Fibroblast of lung (primary cell): ENCODE measurements around the gene DRAP1. TPM values are rescaled to one million over a fixed set of nuclear protein-coding genes. Genes with fewer than 3 reads are reported as not detected.
A peak's percentile ranks its signal among the peaks of the same experiment; 100 is the strongest.

ENCODE experiments used
- DNase-seq, 2 donors: peaks; one replicate each; pipeline versions ENCODE4 v3.0.0 to v3.0.0-alpha.2; 2010; ENCODE audit warnings: low read depth in 2 of 2
- H2AFZ ChIP-seq: 2 replicates; pipeline ENCODE4 v1.5.1; 2012; ENCODE audit warnings: low read length, control low read depth, inconsistent platforms
- H3K27ac ChIP-seq: 2 replicates; pipeline ENCODE4 v1.5.1; 2011; ENCODE audit warnings: low read length, control low read depth; ENCODE audit not compliant: insufficient read depth
- H3K27me3 ChIP-seq: 2 replicates; pipeline ENCODE4 v1.5.1; 2011; ENCODE audit warnings: mild to moderate bottlenecking, low read length; ENCODE audit not compliant: control insufficient read depth, insufficient read depth
- H3K36me3 ChIP-seq: 2 replicates; pipeline ENCODE4 v1.5.1; 2011; ENCODE audit warnings: low read length; ENCODE audit not compliant: control insufficient read depth, insufficient read depth
- H3K4me1 ChIP-seq: 2 replicates; pipeline ENCODE4 v1.5.1; 2011; ENCODE audit warnings: low read length; ENCODE audit not compliant: control insufficient read depth, insufficient read depth; ENCODE audit errors: extremely low read depth
- H3K4me2 ChIP-seq: 2 replicates; pipeline ENCODE4 v1.5.1; 2011; ENCODE audit warnings: low read length, control low read depth; ENCODE audit not compliant: insufficient read depth; ENCODE audit errors: extremely low read depth
- H3K4me3 ChIP-seq, 4 experiments: fragments of 200-600 bp in 1 of 4; sonication (generic) in 1 of 4; replicated peaks in 1 of 4; 2 replicates each; pipeline ENCODE4 v1.5.1; 2011 to 2016; ENCODE audit warnings: low read length in 4 of 4, low read depth in 3 of 4, mild to moderate bottlenecking in 3 of 4, control low read depth in 2 of 4, inconsistent platforms in 1 of 4, mixed read lengths in 1 of 4; ENCODE audit not compliant: insufficient read depth in 1 of 4; ENCODE audit errors: control extremely low read depth in 1 of 4
- H3K79me2 ChIP-seq: 2 replicates; pipeline ENCODE4 v1.5.1; 2012; ENCODE audit warnings: mild to moderate bottlenecking, low read length, inconsistent platforms; ENCODE audit not compliant: control insufficient read depth, insufficient read depth
- H3K9ac ChIP-seq: 2 replicates; pipeline ENCODE4 v1.5.1; 2011; ENCODE audit warnings: mild to moderate bottlenecking, low read length, control low read depth; ENCODE audit not compliant: insufficient read depth
- H3K9me3 ChIP-seq: 2 replicates; pipeline ENCODE4 v1.5.1; 2012; ENCODE audit warnings: low read depth, low read length; ENCODE audit not compliant: control insufficient read depth, insufficient read depth
- H4K20me1 ChIP-seq: 2 replicates; pipeline ENCODE4 v1.5.1; 2011; ENCODE audit warnings: low read length; ENCODE audit not compliant: control insufficient read depth, insufficient read depth; ENCODE audit errors: extremely low read depth
- EZH2 ChIP-seq: IDR thresholded peaks from 2 replicates; pipeline ENCODE4 v1.5.1; 2012; ENCODE audit warnings: low read length, control low read depth, mild to moderate bottlenecking; ENCODE audit errors: missing control alignments
- polyA plus RNA-seq, 2 donors: library from polyadenylated mRNA; depleted of rRNA in 1 of 2; stranded (reverse) in 1 of 2; unstranded in 1 of 2; fragments of >200 nt; gene quantifications; 2 replicates each; pipeline ENCODE4 v1.2.1, GENCODE V29; 2011 to 2012; ENCODE audit warnings: missing spikeins in 1 of 2
- total RNA-seq: library from RNA; depleted of rRNA; stranded (reverse); fragments of >200 nt; gene quantifications from 2 replicates; pipeline ENCODE4 v1.2.1, GENCODE V29; 2014
- TF ChIP-seq, protein P1 (sequence below), 2 donors: IDR thresholded peaks in 1 of 2; conservative IDR thresholded peaks in 1 of 2; 1 replicate in 1 of 2; 2 replicates in 1 of 2; pipeline ENCODE4 v1.5.1; 2011 to 2012; ENCODE audit warnings: low read length in 2 of 2, control low read depth in 1 of 2, inconsistent platforms in 1 of 2, low read depth in 1 of 2, mild to moderate bottlenecking in 1 of 2

Gene DRAP1
- total and polyA plus RNA-seq, 2 donors (not counting 1 experiment from before 2014, with no cell fraction given) = 130 to 300 TPM

DNA sequence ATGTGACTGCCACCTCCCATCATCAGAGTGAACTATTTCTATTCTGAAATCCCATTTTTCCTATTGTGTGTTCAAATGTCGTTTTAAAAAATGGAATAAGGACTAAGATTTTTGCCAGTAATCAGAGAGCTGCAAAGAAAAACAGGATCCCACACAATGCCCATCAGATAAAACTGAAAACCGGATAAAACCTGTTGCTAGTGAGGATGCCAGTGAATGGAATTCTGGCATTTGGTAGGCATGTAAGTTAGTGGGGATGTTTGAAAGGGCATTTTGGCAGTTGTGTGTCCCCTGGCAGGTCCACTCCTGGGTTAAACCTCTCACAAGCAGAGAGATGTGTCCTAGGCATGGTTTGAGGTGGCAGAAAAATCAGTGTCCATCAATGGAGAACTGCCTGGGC lies 6.2 kb downstream of the DRAP1 start:
- no peak for TF ChIP-seq EZH2
- TF ChIP-seq, protein P1, sequence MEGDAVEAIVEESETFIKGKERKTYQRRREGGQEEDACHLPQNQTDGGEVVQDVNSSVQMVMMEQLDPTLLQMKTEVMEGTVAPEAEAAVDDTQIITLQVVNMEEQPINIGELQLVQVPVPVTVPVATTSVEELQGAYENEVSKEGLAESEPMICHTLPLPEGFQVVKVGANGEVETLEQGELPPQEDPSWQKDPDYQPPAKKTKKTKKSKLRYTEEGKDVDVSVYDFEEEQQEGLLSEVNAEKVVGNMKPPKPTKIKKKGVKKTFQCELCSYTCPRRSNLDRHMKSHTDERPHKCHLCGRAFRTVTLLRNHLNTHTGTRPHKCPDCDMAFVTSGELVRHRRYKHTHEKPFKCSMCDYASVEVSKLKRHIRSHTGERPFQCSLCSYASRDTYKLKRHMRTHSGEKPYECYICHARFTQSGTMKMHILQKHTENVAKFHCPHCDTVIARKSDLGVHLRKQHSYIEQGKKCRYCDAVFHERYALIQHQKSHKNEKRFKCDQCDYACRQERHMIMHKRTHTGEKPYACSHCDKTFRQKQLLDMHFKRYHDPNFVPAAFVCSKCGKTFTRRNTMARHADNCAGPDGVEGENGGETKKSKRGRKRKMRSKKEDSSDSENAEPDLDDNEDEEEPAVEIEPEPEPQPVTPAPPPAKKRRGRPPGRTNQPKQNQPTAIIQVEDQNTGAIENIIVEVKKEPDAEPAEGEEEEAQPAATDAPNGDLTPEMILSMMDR (conservative IDR thresholded peaks at IDR 0.05 in 1 of 2, IDR thresholded peaks at IDR 0.05 in 1 of 2; ENCODE audit: low read depth in 1 of 2, low read length in 2 of 2) = no peak
- no peak for DNase-seq
- Histone ChIP-seq H3K27ac (no peak overlapping the region), H3K36me3 (peaks cover 13% of the 10 kb centered on the region), H3K27me3 (no peaks in the 10 kb centered on the region), H4K20me1 (no peaks in the 10 kb centered on the region), H3K79me2 (peaks cover 19% of the 10 kb centered on the region), H3K9ac (no peak overlapping the region), H3K4me1 (peaks cover 6% of the 10 kb centered on the region), H3K4me3 (no peak overlapping the region), H2AFZ (no peak overlapping the region), H3K4me2 (no peak overlapping the region), H3K9me3 (no peaks in the 10 kb centered on the region)

DNA sequence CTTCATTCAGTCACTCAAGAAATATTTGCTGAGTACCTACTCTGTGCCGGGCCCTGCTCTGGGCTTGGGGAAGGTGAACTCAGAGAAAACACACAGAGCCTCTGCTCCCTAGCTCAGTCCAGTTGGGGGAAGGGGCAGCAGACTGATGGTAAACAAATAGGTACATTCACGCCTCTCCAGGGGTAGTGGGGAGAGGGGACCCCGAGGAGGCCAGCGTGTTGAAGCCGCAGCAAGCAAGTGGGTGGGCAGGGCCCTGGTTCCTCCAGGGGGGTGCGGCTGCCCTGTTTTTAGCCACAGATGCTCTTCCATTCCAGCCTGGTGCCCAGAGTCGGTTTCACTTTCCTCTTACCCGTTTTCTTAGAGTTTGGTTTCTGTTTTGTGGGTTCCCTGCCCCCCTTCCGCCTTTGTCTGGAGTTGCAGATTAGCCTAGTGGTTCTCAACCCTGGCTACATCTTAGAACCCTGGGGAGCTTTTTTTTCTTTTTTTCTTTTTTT lies 8.7 kb downstream of the DRAP1 start:
- Histone ChIP-seq H4K20me1 (no peaks in the 10 kb centered on the region), H3K9ac (no peak overlapping the region), H3K27ac (no peak overlapping the region), H3K36me3 (peaks cover 4% of the 10 kb centered on the region), H2AFZ (no peak overlapping the region), H3K27me3 (no peaks in the 10 kb centered on the region), H3K4me2 (peak overlapping the region; percentile 40), H3K9me3 (no peaks in the 10 kb centered on the region), H3K4me3 (no peak overlapping the region), H3K79me2 (no peaks in the 10 kb centered on the region), H3K4me1 (no peaks in the 10 kb centered on the region)
- TF ChIP-seq EZH2 = no peak
- TF ChIP-seq, protein P1 (conservative IDR thresholded peaks at IDR 0.05 in 1 of 2, IDR thresholded peaks at IDR 0.05 in 1 of 2; ENCODE audit: low read depth in 1 of 2, low read length in 2 of 2) = no peak
- DNase-seq = peak in 1 of 2 donors; percentile 21

DNA sequence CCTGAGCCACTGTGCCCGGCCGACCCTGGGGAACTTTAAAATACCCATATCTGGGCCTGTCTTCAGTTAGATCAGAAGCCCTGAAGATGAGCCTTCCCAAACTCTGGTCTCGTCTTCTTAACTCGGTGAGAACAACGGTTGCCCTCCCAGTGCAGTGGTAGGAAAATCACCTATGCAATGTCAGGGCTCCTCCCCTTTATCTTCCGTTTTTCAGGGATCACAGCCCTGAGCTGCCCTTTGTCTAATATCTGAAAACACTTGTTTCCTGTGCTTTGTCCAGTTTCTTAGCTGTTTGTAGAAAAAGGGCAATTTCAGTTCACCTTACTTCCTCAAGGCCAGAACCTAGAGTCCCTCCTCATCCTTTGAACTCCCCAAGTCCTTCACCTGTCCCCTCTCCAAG lies 9.4 kb downstream of the DRAP1 start:
- Histone ChIP-seq H3K4me2 (no peak overlapping the region), H2AFZ (no peak overlapping the region), H3K9ac (no peak overlapping the region), H4K20me1 (no peaks in the 10 kb centered on the region), H3K27me3 (no peaks in the 10 kb centered on the region), H3K27ac (no peak overlapping the region), H3K9me3 (no peaks in the 10 kb centered on the region), H3K36me3 (peaks cover 4% of the 10 kb centered on the region), H3K4me1 (no peaks in the 10 kb centered on the region), H3K4me3 (no peak overlapping the region), H3K79me2 (no peaks in the 10 kb centered on the region)
- TF ChIP-seq, protein P1 (conservative IDR thresholded peaks at IDR 0.05 in 1 of 2, IDR thresholded peaks at IDR 0.05 in 1 of 2; ENCODE audit: low read depth in 1 of 2, low read length in 2 of 2) = no peak
- no peak for TF ChIP-seq EZH2
- no peak for DNase-seq
